HG03045 (cell line): ENCODE measurements around the gene TYMS.
"Not testable (repeated sequence)": the region's sequence is repeated elsewhere in the genome, so short reads cannot be mapped to it uniquely, and the experiment has no call there.

ENCODE experiments used
- ATAC-seq: cut with Tn5 transposase; IDR thresholded peaks from one replicate; pipeline ENCODE4 v1.9.1; 2021; ENCODE audit warnings: mild to moderate bottlenecking, moderate library complexity; ENCODE audit not compliant: unreplicated experiment

The TYMS gene

DNA sequence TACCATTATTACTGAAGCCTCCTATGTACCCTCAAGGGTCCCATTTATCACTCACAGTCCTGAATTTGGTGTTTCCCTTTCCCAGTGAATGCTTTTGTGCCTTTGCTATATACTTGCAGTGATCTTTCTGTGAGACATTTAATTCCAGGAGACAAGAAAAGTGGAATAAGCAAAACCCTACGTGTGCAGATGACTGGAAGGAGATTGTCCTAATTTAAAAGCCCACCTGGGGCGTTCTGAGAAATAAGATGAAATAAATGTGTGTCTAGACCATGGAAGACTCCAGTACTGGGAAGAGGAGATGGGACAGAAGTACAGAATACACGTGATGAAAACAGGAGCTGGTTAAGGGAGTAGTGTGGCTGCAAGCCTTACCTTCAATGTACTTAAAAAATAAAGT is 19.3 kb downstream of the TYMS start:
- no peak for ATAC-seq

GRCh38 chr18:677145-677544 is 19.7 kb downstream of the TYMS start:
- ATAC-seq: no peak

DNA sequence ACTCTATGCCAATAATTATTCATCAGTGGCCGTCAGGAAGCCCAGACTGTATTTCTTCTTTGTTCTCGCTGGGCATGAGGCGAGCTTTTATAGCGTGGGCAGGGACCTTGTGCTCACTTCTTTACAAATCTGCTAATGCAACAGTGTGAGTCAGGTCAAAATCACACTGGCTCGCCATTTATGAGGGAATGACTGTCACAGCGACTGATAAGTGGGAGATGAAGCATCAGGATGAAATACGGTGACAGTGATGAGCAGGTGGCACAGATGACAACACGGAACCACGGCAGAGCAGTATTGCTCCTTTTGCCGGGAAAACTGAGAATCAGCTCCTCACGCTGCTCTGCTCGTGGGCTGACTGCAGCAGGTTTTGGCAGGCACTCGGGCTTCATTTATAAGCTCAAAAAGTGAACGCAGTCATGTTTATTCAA is 20.5 kb downstream of the TYMS start:
- ATAC-seq: no peak

GRCh38 chr18:678482-679182 is 21.2 kb downstream of the TYMS start:
- ATAC-seq: no peak

DNA sequence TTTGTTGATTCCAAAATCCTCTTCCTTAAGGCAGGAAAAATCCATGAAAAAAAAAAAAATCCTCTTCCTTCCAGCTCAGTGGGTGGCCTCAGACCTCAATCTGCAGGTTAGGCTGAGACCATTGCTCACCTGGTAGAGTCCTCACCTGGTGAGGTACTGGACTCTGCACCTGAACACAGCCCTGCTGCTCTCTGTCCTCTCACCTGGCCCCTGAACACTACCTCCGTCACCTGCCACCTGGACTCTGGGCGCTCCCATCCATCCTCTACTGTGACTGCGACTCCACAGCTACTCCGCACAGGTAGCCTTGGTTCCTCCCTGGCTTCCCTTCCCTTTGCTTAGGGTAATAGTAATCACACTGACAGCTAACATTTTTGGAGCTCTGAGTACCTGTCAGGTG is 22.1 kb downstream of the TYMS start:
- no peak for ATAC-seq

DNA sequence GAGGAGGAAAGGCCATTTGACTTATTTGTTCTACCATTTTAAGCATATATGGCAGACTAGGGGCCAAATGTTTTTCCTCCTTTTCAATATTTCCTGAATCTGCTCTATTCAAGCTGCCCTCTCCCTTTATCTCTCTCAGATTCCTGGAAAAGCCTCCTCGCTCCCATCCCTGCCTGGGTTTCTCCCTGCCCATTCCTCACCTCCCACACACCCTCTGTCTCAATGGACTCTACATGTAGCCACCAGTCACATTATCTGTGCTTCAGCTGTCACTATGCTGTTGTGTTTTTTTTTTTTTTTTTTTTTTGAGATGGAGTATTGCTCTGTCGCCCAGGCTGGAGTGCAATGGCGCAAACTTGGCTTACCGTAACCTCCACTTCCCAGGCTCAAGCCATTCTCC is 22.9 kb downstream of the TYMS start:
- ATAC-seq: no peak

DNA sequence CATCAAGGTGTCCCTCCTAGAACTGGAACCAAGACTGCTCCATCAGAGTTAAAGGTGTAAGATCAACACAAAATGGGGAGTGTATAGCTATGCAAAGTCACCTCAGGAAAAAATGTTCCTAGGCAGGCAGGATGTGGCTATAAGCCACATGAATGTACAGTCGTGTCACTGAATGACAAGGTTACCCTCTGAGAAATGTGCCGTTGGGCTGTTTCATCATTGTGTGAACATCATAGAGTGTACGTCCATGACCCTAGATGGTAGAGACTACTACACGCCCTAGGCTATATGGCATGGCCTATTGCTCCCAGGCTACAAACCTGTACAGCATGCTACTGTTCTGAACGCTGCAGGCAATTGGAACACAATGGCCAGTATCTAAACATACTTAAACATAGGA is 24.5 kb downstream of the TYMS start:
- no peak for ATAC-seq

DNA sequence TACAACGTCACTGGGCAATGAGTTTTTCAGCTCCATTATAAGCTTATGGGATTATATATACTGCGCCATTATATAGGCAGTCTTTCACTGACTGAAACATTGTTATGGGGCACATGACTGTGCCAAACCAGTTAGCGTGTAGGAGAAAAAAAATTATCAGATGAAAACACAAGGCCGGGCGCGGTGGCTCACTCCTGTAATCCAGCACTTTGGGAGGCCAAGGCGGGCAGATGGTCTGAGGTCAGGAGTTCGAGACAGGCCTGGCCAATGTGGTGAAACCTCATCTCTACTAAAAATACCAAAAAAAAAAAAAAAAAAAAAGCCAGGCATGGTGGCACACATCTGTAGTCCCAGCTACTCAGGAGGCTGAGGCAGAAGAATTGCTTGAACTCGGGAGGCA is 25.0 kb downstream of the TYMS start:
- ATAC-seq: not testable (repeated sequence)

GRCh38 chr18:682833-683232 is 25.4 kb downstream of the TYMS start:
- no peak for ATAC-seq

GRCh38 chr18:683531-683930 is 26.1 kb downstream of the TYMS start:
- ATAC-seq: no peak

- ATAC-seq: no peak
Measured at GRCh38 chr18:685438-685837, 28.0 kb downstream of the TYMS start.

- no peak for ATAC-seq
Measured at GRCh38 chr18:686339-687111, 29.1 kb downstream of the TYMS start.

GRCh38 chr18:688323-688722 is 30.9 kb downstream of the TYMS start:
- ATAC-seq: no peak

DNA sequence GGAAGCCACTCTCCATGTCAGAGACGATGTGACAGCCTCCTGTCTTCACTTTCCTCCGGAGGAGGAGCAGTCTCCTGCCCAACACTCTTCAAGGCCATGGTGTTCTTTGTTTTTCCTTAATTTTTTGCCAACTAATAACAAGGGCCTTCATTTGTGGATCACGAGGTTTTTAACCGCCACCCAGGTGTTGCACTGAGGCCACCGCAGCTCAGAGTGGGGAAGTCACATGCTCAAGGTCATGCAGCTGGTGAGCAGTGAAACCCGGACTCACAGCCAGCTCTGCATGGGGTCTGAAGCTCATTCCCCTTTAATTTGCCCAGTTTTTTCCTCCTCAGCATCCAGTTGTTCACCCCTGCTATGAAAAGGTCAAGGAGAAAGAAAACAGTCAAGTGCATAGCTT is 35.4 kb downstream of the TYMS start:
- ATAC-seq: no peak

GRCh38 chr18:693466-694187 is 36.2 kb downstream of the TYMS start:
- ATAC-seq: no peak

DNA sequence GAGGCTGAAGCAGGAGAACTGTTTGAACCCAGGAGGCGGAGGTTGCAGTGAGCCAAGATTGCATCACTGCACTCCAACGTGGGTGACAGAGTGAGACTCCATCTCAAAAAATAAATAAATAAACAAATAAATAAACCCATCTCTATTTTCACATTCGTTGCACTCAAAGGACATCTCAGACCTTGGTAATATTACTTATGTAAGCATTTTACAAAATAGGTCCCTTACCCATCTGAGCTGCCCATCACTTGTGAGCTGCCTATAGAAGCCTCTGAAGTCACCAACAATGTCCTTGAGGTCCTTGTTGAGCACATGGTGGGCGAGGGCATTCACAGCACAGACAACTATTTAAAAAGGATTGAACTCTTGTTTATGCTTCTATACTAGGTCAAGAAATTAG is 39.6 kb downstream of the TYMS start:
- no peak for ATAC-seq

- no peak for ATAC-seq
Measured at GRCh38 chr18:697800-698199, 40.3 kb downstream of the TYMS start.

DNA sequence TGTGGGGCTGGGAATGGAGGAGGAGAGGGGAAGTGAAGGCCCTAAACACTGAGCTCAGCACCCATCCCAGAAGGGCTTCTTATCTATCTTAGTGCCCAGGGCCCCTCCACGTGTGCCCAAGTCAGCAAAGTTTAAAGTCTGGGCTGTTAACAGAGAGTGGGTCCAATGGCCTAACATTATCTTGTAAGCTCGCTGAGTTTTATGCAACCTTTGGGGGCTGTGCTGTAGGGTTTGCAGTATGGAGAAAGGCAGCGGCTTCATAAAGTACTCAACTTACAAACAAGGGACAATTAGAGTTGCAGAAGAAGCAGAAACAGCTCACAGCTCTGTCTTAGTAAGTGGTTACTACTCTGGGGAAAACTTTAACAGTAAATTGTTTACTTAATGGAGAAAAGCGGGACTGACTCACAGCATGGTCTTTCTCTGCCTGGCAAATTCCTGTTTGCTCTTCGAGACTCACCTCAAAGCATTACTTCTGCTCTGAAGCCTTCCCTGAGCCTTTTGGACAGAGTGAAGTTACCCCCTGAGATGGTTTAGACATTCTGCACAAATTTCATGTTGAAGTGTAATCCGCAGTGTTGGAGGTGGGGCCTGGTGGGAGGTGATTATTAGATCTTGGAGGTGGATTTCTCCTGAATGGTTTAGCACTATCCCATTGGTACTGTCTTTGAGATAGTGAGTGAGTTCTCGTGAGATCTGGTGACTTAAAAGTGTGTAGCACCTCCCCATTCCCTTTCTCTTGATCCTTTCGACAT is 45.9 kb downstream of the TYMS start:
- ATAC-seq: no peak

DNA sequence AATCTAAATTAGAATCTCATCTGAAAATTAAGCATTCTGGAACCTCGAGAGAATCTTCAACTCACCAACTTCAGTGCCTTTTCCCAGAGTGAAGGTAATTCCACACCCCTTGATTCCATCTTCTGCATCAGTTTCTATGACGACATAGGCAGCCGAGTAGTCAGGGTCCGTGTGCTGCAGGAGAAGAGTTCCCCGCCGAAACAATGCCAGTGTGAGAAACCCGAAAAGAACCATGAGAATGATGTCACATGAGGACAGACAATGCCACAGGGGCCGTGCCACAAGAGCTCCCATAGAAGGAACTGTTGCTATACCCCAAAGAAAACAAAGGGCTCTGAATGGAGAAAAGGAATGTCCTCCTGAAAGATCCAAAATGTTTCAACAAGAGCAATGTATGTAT is 49.0 kb downstream of the TYMS start:
- no peak for ATAC-seq

GRCh38 chr18:708096-708495 is 50.6 kb downstream of the TYMS start:
- no peak for ATAC-seq

- no peak for ATAC-seq
Measured at GRCh38 chr18:709771-710170, 52.3 kb downstream of the TYMS start.
